Endothelial cell (in vitro differentiated cells): ENCODE results near the gene PLCG1. TPM values are rescaled to one million over a fixed set of nuclear protein-coding genes. Genes with fewer than 3 reads are reported as not detected.
A peak's percentile ranks its signal among the peaks of the same experiment; 100 is the strongest.
"Not testable (repeated sequence)": the region's sequence is repeated elsewhere in the genome, so short reads cannot be mapped to it uniquely, and the experiment has no call there.

Experiments used
- DNase-seq: peaks from one replicate; pipeline ENCODE4 v3.0.0; 2021; ENCODE audit warnings: low spot score
- H3K27ac Mint-ChIP-seq: one replicate; pipeline ENCODE4 v1.8.0; 2021; ENCODE audit warnings: mixed read lengths, inconsistent platforms; ENCODE audit not compliant: unreplicated experiment
- H3K27me3 Mint-ChIP-seq: one replicate; pipeline ENCODE4 v1.8.0; 2021; ENCODE audit warnings: mild to moderate bottlenecking, moderate library complexity, mixed read lengths, inconsistent platforms; ENCODE audit not compliant: unreplicated experiment
- H3K36me3 Mint-ChIP-seq: one replicate; pipeline ENCODE4 v1.8.0; 2021; ENCODE audit warnings: mild to moderate bottlenecking, low read depth, mixed read lengths, inconsistent platforms; ENCODE audit not compliant: unreplicated experiment
- H3K4me1 Mint-ChIP-seq: one replicate; pipeline ENCODE4 v1.8.0; 2021; ENCODE audit warnings: mild to moderate bottlenecking, mixed read lengths, inconsistent platforms; ENCODE audit not compliant: unreplicated experiment
- H3K4me3 Mint-ChIP-seq: one replicate; pipeline ENCODE4 v1.8.0; 2021; ENCODE audit warnings: mild to moderate bottlenecking, mixed read lengths, inconsistent platforms; ENCODE audit not compliant: unreplicated experiment
- H3K9me3 Mint-ChIP-seq: one replicate; pipeline ENCODE4 v1.8.0; 2021; ENCODE audit warnings: mixed read lengths, inconsistent platforms; ENCODE audit not compliant: unreplicated experiment
- CTCF ChIP-seq: fragments of 200-600 bp; sonication (generic); IDR thresholded peaks from one replicate; pipeline ENCODE4 v1.5.0; 2021; ENCODE audit warnings: antibody characterized with exemption; ENCODE audit not compliant: unreplicated experiment
- total RNA-seq: library from RNA; stranded (reverse); fragmentation: NEBNext Ultra II Directional; extraction: Animal tissue kit (Norgen Biotek cat#: 25700); gene quantifications from one replicate; pipeline ENCODE4 v1.2.1, GENCODE V29; 2021; ENCODE audit not compliant: unreplicated experiment

Gene PLCG1
- total RNA-seq, 1 donor from 2014 or later = 456 TPM

DNA sequence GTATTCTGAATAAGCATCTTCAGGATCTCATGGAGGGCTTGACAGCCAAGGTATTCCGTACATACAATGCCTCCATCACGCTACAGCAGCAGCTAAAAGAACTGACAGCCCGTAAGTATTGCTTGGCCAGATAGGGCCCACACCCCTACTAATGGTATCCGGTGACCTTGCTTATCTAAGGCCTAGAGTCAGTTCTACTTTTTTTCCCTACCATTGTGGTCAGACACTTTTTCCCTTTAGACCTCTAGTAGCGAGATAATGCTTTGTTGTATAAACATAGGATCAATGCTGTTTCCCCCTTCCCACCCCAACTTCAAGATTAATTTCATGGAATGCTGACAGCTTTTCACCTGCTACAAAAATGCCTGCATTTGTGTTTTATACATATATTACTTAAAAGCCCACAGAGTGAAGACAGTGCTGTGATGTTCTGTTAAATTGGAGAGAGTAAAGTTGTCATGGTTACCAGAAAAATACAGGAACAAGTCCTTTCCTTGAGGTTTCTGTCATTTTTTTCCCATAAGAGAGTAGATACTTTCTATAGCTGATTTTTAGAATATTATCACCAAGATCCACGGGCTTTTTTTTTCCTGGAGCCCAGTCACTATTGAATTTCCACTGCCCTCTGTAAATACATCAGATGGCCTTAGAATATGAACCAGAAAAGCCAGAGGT, 20.9 kb upstream of the PLCG1 start:
- H3K9me3 Mint-ChIP-seq = no peaks in the 10 kb centered on the region
- peak overlapping the region; percentile 91 for H3K27ac Mint-ChIP-seq
- peaks cover 47% of the 10 kb centered on the region for H3K36me3 Mint-ChIP-seq
- H3K27me3 Mint-ChIP-seq = no peaks in the 10 kb centered on the region
- H3K4me1 Mint-ChIP-seq = no peaks in the 10 kb centered on the region
- H3K4me3 Mint-ChIP-seq = no peak overlapping the region
- TF ChIP-seq CTCF = no peak
- DNase-seq = no peak

GRCh38 chr20:41118159-41118558, 19.2 kb upstream of the PLCG1 start:
- H3K4me1 Mint-ChIP-seq, H3K9me3 Mint-ChIP-seq: not testable (repeated sequence)

GRCh38 chr20:41118632-41119031, 18.7 kb upstream of the PLCG1 start:
- no peak for TF ChIP-seq CTCF
- Mint-ChIP-seq H3K4me3 (no peak overlapping the region), H3K27me3 (no peaks in the 10 kb centered on the region), H3K27ac (no peak overlapping the region), H3K9me3 (no peaks in the 10 kb centered on the region), H3K36me3 (peaks cover 54% of the 10 kb centered on the region), H3K4me1 (no peaks in the 10 kb centered on the region)
- DNase-seq = no peak

More at GRCh38 chr20:41118159-41118558, 19.2 kb upstream of the PLCG1 start:
- not testable (repeated sequence) for DNase-seq, H3K27ac Mint-ChIP-seq, H3K27me3 Mint-ChIP-seq
- peak; percentile 11 for TF ChIP-seq CTCF
- H3K4me3 Mint-ChIP-seq = peak overlapping the region; percentile 37
- H3K36me3 Mint-ChIP-seq = peaks cover 55% of the 10 kb centered on the region

DNA sequence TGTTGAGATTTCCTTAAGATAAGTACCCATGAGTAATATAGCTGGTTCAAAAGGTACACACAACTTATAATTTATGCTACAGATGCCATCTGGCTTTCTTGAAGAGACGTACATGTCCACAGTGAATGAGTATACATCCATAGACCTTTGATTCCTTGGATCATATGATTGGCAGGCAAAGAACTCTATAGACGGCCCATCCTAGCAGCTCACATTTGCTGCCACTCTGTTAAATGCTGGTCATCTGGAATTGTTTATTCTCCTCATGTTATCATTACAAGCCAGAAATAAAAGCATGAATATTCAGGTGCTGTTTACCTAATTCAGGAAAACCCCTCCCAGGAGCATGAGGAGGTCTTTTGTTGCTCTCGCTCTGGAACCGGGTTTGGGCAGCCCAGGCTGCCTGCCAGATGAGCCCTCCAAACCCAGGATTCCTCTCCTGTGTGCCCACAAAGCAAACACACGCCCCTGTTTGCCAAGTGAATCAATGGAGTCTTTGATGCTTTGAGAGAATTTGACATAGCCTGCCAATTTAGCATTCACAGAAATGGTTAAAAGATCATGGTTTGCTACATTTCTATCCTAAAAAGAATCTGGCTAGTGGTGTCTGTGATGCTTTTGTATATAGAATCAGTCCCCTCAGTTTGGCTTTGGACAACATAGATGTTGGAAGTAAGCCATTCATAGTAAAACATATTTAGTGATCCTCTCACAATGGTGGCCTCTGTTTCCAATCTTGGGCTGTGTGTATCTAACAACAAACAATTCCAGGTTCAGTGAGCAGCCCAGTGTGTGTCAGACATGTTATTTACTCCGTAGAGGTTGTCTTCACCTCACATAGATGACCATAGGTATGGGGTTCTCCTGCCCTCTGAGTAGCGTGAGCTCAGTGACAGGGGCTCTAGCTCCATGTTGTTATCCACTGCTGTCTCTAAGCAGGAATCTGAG, 17.5 kb upstream of the PLCG1 start:
- H3K4me1 Mint-ChIP-seq = no peaks in the 10 kb centered on the region
- H3K27ac Mint-ChIP-seq = no peak overlapping the region
- DNase-seq = no peak
- no peaks in the 10 kb centered on the region for H3K27me3 Mint-ChIP-seq
- H3K36me3 Mint-ChIP-seq = peaks cover 53% of the 10 kb centered on the region
- no peaks in the 10 kb centered on the region for H3K9me3 Mint-ChIP-seq
- H3K4me3 Mint-ChIP-seq = no peak overlapping the region
- TF ChIP-seq CTCF = no peak

DNA sequence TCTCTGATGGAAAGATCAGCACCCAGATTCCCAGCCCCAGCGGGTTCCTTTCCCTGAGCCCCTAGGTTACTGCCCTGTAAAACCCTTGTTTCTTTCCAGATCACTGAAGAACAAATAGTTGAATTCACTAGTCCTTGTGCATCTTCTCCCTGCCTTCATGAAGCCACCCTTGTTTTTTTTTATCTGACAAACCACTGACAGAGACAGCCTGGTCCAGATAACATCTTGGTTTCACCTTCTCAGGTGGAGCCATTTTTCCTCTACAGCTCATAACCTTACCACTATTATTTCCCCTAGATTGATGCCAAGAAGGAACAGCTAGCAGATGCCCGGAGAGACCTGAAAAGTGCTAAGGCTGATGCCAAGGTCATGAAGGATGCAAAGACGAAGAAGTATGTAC, 15.9 kb upstream of the PLCG1 start:
- Mint-ChIP-seq H3K9me3 (no peaks in the 10 kb centered on the region), H3K27me3 (no peaks in the 10 kb centered on the region), H3K4me3 (peak overlapping the region; percentile 4), H3K36me3 (peaks cover 52% of the 10 kb centered on the region), H3K27ac (no peak overlapping the region), H3K4me1 (no peaks in the 10 kb centered on the region)
- no peak for DNase-seq
- no peak for TF ChIP-seq CTCF
